ENCODE data around the gene ACAT2.
"Not testable (repeated sequence)": the region's sequence is repeated elsewhere in the genome, so short reads cannot be mapped to it uniquely, and the experiment has no call there.

The ACAT2 gene

GRCh38 chr6:159777240-159777904, 15.5 kb downstream of the ACAT2 start:
- DNase-seq: no peak

GRCh38 chr6:159778131-159778530, 16.3 kb downstream of the ACAT2 start:
- no peak for DNase-seq

- no peak for DNase-seq
Observed at GRCh38 chr6:159778542-159779103, 16.8 kb downstream of the ACAT2 start.

- no peak for DNase-seq
Observed at GRCh38 chr6:159788276-159788675, 26.4 kb downstream of the ACAT2 start.

GRCh38 chr6:159788753-159789376, 27.0 kb downstream of the ACAT2 start:
- DNase-seq: no peak

GRCh38 chr6:159789377-159790148, 27.7 kb downstream of the ACAT2 start, which contains the start of gene TCP1:
Gene TCP1 (minus strand): TSS chr6:159789602. CDS start chr6:159789468, 134 bp downstream.
- DNase-seq: peak; percentile 100

GRCh38 chr6:159790149-159790955, 28.5 kb downstream of the ACAT2 start, which contains the start of gene MRPL18:
Gene MRPL18 (plus strand): TSS chr6:159790467. CDS start chr6:159790588, 121 bp downstream.
- peak; percentile 97 for DNase-seq

GRCh38 chr6:159790956-159791598, 29.2 kb downstream of the ACAT2 start:
- no peak for DNase-seq

GRCh38 chr6:159794976-159795375, 33.1 kb downstream of the ACAT2 start:
- not testable (repeated sequence) for DNase-seq

GRCh38 chr6:159797554-159797953, 35.7 kb downstream of the ACAT2 start:
- DNase-seq: no peak

- no peak for DNase-seq
Observed at GRCh38 chr6:159800141-159800865, 38.5 kb downstream of the ACAT2 start, which contains the start of gene PNLDC1. Gene PNLDC1 (plus strand): TSS chr6:159800276. CDS start chr6:159800308, 32 bp downstream.

- no peak for DNase-seq
Observed at GRCh38 chr6:159801935-159802334, 40.1 kb downstream of the ACAT2 start.

GRCh38 chr6:159804504-159804903, 42.7 kb downstream of the ACAT2 start:
- DNase-seq: no peak

GRCh38 chr6:159805440-159806020, 43.7 kb downstream of the ACAT2 start:
- no peak for DNase-seq

GRCh38 chr6:159806021-159806458, 44.2 kb downstream of the ACAT2 start:
- no peak for DNase-seq

GRCh38 chr6:159807150-159807858, 45.5 kb downstream of the ACAT2 start:
- DNase-seq: no peak

- DNase-seq: no peak
Observed at GRCh38 chr6:159808647-159809046, 46.8 kb downstream of the ACAT2 start.

- DNase-seq: no peak
Observed at GRCh38 chr6:159809149-159809548, 47.3 kb downstream of the ACAT2 start.

- DNase-seq: no peak
Observed at GRCh38 chr6:159813781-159814180, 51.9 kb downstream of the ACAT2 start.

GRCh38 chr6:159815410-159815809, 53.6 kb downstream of the ACAT2 start:
- no peak for DNase-seq

Data from NCI-H345 (cell line).